ENCODE measurements around the gene SNTB2. TPM values are rescaled to one million over a fixed set of nuclear protein-coding genes. Genes with fewer than 3 reads are reported as not detected.

SNTB2 gene
- total RNA-seq, result 15.4 and 21.7 TPM in 2 replicates

GRCh38 chr16:69186642-69187445 lies at the start of gene SNTB2:
SNTB2 (plus strand) TSS chr16:69187164; CDS start chr16:69187167, 3 bp downstream.

GRCh38 chr16:69310653-69311532 lies 123.9 kb downstream of the SNTB2 start, which contains the start of gene VPS4A:
VPS4A (plus strand) TSS chr16:69311350; CDS start chr16:69311512, 162 bp downstream.

GRCh38 chr16:69330286-69331109 lies 143.5 kb downstream of the SNTB2 start, which contains the start of gene PDF:
PDF (minus strand) TSS chr16:69330588; CDS start chr16:69330570, 18 bp downstream.

GRCh38 chr16:69339289-69340094 lies 152.5 kb downstream of the SNTB2 start, which contains the start of the genes COG8 and NIP7:
COG8 (minus strand) TSS chr16:69339564; CDS start chr16:69339552, 12 bp downstream.
NIP7 (plus strand) TSS chr16:69339772; CDS start chr16:69339830, 58 bp downstream.

GRCh38 chr16:69351309-69352027 lies 164.5 kb downstream of the SNTB2 start, which contains the start of gene TMED6:
TMED6 (minus strand) TSS chr16:69351786; CDS start chr16:69351753, 33 bp downstream.

Other genes starting within 250 kb of the SNTB2 start
- 0.08 and 0.13 TPM in 2 replicates for gene HAS3, start 81.5 kb upstream of the SNTB2 start, total RNA-seq
- gene CHTF8, start 54.6 kb upstream of the SNTB2 start, total RNA-seq, result 75.2 and 126 TPM in 2 replicates
- 15.1 and 20.7 TPM in 2 replicates for gene UTP4, start 54.5 kb upstream of the SNTB2 start, total RNA-seq
- 31.9 and 32.3 TPM in 2 replicates for gene VPS4A, start 124.2 kb downstream of the SNTB2 start, total RNA-seq
- 9.2 and 17.3 TPM in 2 replicates for gene PDF, start 143.4 kb downstream of the SNTB2 start, total RNA-seq
- gene COG8, start 152.4 kb downstream of the SNTB2 start, total RNA-seq, result 36.8 and 63.2 TPM in 2 replicates
- gene NIP7, start 152.6 kb downstream of the SNTB2 start, total RNA-seq, result 20.8 and 25.3 TPM in 2 replicates
- gene TMED6, start 164.6 kb downstream of the SNTB2 start, total RNA-seq, result not detected in 2 replicates
- gene TERF2, start 198.8 kb downstream of the SNTB2 start, total RNA-seq, result 9.7 and 16.5 TPM in 2 replicates
- 56.1 and 77.8 TPM in 2 replicates for gene CYB5B, start 237.5 kb downstream of the SNTB2 start, total RNA-seq

Measured in epithelial cell of alveolus of lung (primary cell).